ENCODE measurements around the gene TM4SF4.

TM4SF4 gene

DNA sequence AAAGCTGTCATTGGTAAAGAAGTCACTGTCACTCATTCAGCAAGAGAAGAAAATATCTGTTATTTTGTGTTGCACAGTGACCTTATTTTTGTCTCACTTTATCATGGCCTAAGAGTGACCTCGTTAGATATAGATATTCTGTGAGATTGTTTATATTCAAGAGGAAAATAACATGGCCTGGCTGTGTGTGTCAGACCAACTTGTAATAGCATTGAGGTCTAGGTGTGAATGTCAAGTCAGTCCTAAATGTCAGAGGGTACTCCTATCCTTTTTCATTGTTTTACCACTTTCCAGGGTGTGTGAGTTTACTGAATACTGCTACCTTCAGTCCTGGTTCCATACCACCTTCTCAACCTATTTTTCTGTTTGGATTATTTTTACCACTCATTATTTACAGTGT, 18.5 kb upstream of the TM4SF4 start:
- DNase-seq = no peak

DNA sequence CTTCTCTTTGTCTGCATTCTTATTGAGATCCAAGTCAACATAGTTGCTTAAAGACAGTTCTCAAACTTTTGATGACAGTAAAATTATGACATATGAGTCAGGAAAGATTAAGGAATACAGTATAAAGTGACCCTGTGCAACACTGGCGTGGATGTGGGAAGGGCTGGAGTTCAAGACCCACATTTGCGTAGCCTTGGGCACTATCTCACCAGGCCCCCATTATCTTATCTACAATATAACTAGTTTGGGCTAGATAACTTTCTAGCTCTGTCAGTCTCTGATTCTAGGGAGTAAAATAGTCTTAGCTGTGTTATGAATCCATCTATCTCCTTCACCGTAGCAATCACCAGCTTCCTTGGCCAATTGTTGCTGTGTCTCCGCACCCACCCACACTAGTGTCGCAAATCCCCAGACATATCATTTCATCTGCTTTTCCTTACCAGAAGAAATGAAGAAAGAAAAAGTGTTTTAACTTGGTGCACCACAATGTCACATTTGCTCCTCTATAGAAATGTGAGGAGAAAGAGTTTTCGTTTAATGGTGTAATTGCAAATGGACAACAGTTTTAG, 14.9 kb upstream of the TM4SF4 start:
- no peak for DNase-seq

DNA sequence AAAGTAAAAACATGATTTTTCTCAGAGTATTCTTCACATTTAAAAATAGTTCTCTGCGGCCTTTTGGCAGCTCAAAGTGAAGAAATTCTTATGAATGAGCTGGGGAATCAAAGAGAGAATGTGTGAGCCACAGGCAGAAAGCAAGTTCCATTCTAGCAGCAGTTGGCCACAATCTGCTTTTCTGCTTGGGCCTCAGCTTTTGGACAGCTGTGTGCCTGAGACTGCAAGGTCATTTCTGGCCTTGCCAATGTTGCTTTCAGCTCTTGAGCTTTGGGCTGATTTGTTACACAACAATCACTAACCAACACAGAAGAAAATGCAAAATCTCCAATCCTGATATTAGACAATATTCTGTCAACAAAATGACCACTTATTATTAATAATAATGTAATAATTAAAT, 14.4 kb upstream of the TM4SF4 start:
- no peak for DNase-seq

DNA sequence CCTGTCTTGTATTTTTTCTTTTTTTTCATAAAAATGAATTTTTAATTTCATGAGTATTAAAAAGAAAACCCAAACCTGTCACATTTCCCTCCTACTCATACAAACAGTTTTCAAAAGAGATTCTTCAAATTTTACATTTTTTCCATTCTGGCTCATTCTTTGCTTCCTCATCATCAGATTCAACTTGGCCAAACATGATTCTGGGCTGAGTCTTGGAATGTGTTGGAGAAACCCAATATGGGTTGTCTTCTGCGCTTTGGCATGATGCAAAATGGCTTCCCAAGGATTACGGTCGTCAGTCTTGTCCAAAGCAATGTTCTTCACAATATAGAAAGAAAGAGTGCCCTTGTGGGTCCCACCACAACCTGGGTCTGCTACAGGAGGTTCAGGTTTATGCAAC, 12.4 kb upstream of the TM4SF4 start:
- no peak for DNase-seq

DNA sequence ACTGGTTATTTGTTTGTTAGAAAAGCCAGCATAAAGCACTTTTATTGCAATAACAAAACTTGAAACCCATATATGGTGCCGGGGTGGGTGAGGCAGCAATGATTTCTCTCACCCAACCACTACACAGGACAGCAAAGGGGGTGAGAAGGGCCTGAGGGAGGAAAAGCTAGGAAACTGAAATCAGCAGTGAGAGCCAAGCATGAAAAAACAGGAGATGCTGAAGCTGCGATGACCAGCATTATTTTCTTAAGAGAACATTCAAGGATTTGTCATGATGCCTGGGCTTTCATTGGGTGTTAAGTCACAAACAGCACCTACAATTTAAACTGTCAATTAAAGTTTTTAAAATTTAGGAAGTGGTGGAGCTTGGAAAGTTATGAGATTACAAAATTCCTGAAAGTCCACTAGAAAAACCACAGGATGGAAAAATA, 11.9 kb upstream of the TM4SF4 start:
- no peak for DNase-seq

DNA sequence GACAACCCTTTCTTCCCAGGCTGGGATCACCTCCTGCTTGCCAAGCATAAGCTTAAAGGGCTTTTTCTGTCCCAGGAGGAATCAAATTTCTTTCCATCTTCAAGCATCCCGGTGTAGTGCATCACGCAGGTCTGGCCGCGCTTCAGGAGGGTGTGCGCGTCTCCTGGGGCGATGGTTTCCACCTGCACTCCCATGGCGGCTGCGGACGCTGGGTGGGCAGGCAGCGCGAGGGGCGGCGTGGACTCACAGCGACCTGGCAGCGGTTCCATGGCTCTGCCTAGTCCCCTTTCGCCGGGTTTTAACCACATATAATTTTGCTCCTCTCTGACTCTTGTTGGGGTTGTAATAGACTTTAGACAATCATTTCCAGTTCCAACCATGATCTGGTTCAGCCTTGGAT, 10.6 kb upstream of the TM4SF4 start:
- no peak for DNase-seq

DNA sequence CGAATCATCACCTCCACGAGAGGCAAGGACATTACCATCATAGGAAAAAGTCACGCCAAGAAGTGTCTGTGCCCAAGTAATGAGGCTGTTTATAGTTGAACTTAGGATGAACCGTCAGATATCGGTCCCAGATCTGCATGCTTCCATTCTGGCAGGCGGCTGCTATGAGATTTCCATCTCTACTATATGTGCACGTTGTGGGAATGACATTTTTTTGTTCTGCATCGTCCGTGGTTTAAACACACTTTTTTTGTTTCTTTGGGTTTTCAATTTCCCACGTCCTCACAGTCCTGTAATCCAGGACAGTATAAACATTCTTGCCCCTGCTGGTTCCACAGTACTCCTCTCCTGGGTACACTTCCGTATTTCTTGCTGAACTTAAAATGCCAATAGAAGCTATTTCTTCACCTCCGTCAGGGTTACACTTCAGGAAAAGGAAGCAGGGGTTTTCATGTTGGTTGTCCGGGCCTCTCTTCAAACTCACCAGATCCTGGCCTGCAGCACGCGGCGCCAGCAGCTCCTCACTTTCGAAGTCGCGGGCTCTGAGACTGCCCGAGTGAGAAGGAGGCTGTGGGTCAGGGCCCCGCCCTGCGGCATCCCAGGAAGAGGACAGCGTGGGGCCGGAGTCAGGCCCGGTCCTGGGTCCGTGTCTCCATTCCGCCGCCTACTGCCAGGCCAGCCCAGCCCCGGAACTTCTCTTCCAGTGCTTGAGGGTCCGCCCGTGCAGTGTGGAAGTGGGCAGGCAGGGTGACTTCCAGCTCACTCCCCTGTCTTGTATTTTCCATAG, 9.8 kb upstream of the TM4SF4 start:
- no peak for DNase-seq

DNA sequence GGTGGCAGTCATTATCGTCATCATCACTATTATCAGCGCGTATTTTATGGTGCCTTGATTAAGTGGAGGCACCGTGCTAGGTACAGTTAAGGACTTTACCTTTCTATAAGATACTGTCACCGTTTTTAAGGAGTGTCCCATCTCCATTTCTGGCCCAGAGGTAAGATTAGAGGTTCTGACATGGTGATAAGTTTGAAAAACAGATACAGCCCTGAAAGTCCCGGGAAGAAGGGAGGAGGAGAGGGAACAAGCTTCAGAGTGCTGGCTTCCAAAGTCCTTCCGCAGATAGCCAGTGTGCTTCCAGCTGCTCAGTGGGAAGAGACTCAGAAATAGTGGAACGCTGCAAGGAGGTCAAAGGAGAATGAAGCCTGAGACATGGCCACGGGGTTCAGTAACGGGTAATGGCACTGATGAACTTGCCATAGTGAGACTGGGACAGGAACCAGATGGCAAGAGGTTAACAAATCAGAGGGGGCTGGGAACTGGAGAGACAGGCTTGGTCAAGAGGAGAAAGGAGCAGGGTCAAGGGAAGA, 9.1 kb upstream of the TM4SF4 start:
- no peak for DNase-seq

DNA sequence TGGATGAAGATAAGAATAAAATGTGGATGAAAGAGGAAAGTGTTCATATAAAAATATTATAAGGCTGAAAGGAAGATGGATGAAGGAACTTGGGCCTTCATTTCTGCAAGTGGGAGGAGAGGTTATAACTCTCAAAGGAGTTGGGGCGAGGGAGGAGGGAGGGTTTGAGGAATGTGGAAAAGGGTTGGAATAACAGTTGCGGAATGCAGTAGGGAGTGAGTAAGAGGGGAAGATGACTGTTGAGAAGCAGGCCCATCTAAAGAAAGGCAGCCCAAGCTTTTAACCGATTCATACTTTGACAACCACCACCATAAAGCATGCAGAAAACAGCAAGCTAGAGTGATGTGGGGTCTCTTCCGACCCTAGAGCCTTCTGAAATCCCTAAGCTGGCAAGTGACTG, 8.3 kb upstream of the TM4SF4 start:
- DNase-seq = no peak

DNA sequence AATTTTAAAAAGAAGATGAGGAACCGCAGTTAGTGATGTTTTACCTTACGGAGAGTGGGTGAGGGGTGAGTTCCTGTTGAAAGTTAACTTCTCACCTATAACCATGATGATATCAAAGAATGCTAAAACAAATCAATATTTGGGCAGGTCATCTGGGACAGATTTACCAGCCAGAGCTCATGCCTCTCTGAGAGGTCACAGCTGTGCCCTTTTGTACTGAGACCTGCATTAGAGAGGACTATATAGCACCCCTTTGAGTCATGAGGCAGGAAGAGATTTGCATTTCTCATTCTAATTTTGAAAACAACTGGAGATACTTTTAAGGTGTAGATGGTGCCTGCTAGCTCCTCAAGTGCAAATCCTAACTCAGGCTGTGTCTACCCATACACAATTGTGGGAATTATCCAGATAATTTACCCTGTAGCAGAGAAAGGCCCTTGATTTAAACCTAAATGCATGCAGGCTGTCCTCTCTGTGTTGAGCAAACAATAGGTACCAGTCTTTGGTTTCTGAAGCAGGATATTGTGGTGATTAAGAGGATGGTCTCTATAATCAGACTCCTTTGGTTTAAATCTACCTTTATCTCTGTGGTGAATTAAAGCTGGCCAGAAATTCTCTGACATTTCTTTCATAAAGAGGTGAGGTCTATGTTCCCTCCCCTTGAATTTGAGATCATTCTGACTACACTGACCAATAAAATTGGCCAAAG, 5.8 kb upstream of the TM4SF4 start:
- DNase-seq = no peak

DNA sequence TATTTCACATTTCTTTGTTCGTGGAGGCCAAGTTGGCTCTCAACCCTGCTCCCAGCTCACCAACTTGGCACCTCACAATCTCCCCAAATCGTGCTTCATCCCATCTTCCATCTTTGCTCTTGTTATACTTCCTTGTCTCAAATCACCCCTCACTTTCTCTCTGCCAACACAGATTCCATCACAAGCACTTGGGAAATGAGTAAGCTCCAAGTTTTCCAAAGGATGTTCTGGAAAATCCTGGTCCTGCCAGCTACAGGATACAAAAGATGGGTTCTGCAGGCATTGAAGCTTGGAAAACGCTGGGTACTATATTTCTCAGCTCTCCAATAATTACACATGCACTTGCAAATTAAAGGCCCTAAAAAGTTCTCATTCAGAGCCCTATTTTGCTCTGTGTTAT, 4.1 kb upstream of the TM4SF4 start:
- no peak for DNase-seq

DNA sequence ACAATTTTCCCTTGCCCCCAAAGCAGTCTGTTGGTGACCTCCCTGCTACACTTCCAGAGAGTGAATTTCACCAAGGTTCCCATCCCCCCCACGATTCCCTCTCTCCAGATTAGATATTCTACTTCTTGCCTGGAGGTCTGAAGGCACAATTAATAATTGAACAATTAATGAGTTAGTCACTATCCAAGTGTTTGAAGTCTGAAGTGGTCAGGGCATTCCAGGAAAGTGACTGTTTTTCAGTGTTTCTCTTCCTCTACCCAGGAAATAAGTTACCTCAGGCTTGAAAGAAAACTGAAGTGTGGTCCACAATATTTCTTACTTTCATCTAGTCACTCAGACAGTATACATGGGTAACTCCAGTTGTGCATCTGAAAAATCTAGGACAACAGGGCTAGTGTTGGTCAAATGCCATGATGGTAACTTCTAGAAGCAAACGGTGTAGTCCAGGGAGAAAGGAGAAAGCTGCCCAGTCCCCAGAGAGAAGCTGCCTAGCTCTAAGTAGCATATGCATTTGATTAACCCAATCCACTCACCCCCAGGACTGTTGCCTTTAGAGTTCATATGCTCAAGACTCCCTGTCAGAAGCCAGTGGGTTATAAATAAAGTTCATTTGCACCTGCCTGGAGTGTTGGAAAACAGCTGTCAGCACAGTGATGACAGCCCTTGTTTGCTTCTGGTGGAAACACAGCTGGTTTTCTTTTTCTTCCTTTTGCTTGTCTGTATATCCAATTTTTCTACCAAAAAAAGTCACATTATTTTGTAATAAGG, 2.3 kb upstream of the TM4SF4 start:
- DNase-seq = no peak

DNA sequence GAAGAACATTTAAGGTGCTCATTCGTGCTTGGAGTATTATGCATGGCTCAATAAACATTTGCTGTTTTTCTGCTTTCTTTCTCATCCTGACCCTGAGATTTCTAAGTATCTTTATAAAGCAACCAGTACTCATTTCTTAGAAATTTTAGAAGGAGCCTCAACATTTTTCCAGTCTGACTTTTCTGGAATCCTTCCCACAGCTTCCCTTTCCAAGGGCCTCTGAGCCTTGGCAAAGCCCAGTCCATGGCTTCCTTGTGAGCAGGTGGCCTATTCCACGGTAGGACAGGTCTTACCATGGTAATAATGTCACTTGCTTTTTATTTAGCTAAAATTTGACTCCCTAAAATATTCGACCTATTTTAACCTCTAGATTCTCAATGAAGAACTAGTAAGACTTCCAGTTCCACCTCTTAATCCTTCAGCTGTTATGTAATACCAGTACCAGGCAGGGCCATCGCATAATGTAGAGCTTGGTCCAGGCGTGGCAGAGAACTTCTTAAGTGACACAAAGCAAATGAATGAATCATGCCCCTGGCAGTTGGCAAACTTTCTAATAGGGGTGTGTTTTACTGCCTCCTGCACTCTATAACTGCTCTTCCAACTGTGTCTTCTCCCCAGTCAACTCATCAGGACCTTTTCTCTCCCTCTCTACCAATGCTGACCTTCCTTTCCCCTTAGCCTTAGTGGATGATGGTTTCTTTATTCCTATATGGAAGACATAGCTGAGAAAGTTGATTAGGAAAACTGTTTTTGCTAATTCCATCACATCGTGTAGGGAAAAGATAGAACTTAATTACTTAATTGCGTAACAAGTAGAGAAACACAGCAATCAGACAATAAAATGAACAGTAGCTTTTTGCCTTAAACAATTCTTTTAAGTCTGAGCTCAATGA, 894 bp upstream of the TM4SF4 start:
- DNase-seq = no peak

DNA sequence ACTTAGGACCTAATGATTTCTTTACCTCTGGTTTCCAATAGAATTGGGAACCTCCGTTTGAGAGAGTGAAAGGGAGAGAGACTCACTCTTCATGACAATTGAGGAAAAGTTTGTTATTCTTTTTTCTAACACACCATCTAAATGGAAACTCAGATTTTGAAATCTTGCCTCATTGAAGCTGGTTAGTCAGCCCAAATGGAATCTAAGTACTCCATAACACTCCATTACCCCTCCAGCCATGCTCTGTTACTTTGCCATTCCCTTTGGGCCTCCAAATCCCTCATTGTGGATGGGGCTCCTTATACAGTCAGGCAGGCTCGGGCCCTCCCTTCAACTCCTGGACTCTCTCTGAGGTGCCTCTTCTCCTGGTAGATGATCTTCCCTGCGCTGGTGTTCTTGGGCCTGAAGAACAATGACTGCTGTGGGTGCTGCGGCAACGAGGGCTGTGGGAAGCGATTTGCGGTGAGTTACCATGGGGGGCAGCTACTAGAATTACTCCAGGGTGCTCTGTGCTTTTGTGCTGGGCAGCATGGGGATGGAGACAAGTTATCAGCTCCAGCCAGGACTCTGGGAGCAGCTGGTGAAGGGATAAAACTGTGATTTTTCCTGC, 1.1 kb downstream of the TM4SF4 start:
- DNase-seq = no peak

DNA sequence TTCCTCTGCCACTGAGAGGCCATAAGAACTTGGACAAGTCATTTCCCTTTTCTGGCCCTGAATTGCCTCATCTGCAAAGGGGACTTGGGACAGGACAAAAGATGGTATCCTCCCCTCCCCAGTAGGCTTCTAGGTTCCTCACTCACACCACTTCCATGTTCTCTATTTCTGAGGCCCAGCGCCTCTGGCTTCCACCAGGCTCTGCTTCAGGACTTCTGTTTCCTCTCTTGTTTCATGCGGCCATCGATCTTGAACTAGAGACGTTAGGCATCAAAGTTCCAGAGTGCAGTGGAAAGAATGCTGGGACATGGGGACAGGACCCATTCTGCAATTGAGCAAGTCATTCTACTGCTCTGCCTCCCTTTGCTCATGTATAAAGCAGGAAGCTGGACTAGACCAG, 1.7 kb downstream of the TM4SF4 start:
- no peak for DNase-seq

DNA sequence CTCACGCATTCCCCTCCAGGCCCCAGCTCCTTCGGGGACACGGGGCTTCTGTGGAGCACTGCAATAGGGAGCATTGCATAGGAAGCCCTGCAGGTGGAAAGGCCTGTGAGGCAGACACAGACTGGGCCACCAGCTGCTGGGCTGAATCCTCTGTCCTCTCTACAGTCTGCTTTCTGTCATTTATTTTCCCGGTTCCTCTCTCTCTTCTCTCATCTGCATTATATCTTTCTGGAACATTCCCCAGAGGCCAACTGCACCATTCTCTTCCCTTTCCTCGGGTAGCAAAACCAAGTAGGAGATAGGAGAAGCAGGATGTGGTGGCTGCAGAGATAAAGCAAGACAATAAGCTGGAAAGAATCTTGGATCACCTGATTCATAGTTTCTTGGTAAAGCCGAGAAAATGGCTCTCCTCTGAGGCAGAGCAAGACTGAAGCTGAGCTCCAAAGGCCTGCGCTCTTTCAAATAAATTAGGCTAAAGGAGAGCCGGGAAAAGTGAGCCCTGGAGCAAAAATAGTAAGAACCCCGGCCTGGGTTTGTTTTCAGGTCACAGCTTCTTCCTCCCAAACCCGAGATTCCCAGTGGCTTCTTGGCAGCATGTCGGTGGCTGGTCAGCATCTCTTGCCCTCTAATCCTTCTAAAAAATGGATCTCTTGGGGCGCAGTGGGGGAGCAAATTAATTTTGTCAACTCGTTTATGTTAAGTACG, 5.3 kb downstream of the TM4SF4 start:
- no peak for DNase-seq

DNA sequence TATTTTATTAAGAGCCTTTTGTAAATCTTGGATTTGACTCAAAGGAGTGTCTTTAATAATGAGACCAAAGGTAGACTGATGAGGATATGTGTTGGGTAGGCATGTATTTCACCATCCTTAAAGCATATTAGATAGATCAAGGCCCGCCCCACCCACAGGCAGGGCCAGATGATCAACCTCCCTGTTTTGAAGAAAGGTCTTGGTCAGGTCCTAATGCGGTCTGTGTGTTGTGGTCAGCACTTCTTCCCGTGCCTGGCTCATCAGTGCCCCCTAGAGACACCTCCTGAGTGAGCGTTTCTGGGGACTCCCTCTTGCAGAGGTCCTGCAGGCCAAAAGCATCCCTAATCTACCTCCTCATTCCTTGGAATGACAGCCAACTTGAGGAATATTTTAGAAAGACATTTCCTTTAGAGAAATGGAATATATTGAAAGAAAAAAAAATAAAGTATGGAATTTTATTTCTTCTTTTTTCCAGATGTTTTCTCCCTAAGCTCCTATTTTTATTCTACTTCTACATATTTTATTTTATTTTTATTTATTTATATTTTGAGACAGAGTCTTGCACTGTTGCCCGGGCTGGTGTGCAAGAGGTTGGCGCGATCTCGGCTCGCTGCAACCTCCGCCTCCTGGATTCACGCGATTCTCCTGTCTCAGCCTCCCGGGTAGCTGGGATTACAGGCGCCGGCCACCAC, 6.0 kb downstream of the TM4SF4 start:
- DNase-seq = no peak

DNA sequence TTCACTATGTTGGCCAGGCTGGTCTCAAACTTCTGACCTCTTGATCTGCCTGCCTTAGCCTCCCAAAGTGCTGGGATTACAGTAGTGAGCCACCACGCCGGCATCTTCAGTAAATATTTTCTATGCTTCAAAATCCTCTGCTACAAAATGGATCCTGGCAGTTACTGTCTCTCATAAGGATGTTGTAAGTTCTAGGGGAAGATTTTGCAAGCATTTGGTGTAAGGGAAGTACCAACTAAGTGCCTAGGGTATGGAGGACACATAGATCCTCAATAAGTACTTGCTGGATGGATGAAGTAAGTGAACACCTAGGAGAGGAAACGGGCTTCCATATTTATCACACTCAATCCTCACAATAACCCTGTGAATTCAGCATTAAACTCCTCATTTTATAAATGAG, 6.6 kb downstream of the TM4SF4 start:
- no peak for DNase-seq

DNA sequence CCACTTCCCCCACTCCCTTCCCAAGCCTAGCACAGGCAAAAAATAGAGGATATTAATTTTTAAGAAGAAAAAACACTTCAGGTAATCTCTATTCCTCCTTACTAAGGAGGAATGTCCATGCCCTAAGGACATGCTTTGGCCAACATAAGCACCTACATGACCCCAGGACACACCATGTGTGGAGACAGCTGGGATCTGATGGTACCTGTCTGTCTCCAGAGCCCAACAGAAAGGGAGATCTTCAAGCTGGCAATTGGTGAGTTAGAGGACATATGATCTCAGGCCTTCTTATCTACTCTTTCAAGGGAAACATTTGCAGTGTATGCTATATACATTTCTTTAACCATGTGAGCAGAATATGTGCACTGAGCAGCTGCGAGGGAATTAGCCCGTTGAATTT, 7.0 kb downstream of the TM4SF4 start:
- no peak for DNase-seq

DNA sequence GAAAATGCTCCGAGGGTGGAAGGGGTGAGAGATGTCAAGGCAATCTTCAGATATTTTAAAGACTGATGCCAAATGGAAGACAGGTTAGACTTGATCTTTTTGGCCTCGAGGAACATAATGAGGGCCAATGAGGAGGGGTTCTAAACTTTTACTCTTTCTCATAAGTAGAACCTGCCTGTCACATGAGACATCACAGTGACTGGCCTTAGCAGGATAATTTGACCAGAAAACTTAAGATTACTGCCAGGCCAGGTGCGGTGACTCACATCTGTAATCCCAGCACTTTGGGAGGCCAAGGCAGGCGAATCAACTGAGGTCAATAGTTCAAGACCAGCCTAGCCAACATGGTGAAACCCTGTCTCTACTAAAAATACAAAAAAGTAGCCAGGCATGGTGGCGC, 12.2 kb downstream of the TM4SF4 start:
- DNase-seq = no peak

Measured in SIG-M5 (cell line).